SU-DHL-6 (cell line): ENCODE results near the gene EGLN1.
A peak's percentile ranks its signal among the peaks of the same experiment; 100 is the strongest.

ENCODE experiments used
- H2AFZ ChIP-seq: fragments of 200-600 bp; sonication (generic); 2 replicates; pipeline ENCODE4 v1.6.1; 2014; ENCODE audit warnings: low read depth, mild to moderate bottlenecking, moderate library complexity, mixed read lengths, antibody characterized with exemption, low read length; ENCODE audit not compliant: severe bottlenecking
- H3F3A ChIP-seq: fragments of 200-600 bp; shearing (Covaris generic); 2 replicates; pipeline ENCODE4 v1.6.0; 2016; ENCODE audit warnings: antibody characterized with exemption, mild to moderate bottlenecking; ENCODE audit not compliant: insufficient read depth
- H3K27ac ChIP-seq: fragments of 200-600 bp; sonication (generic); 2 replicates; pipeline ENCODE4 v1.5.1; 2016; ENCODE audit warnings: low read depth, mild to moderate bottlenecking, low read length, moderate library complexity, mixed read lengths
- H3K27me3 ChIP-seq: fragments of 200-600 bp; sonication (generic), shearing (Covaris generic); 2 replicates; pipeline ENCODE4 v1.6.0; 2014; ENCODE audit warnings: mild to moderate bottlenecking, low read length
- H3K36me3 ChIP-seq: fragments of 200-600 bp; sonication (generic); 2 replicates; pipeline ENCODE4 v1.6.1; 2014; ENCODE audit warnings: mild to moderate bottlenecking, low read length, mixed read lengths
- H3K4me2 ChIP-seq: fragments of 300-600, 200-600 bp; shearing (Covaris generic), sonication (generic); 2 replicates; pipeline ENCODE4 v1.6.0; 2014; ENCODE audit warnings: low read length, low read depth, mild to moderate bottlenecking; ENCODE audit not compliant: poor library complexity, severe bottlenecking
- H3K4me3 ChIP-seq: fragments of 200-600 bp; sonication (generic); 2 replicates; pipeline ENCODE4 v1.5.1; 2014; ENCODE audit warnings: antibody characterized with exemption, low read length, mild to moderate bottlenecking, mixed read lengths; ENCODE audit not compliant: insufficient read depth, poor library complexity, severe bottlenecking
- H3K79me2 ChIP-seq: fragments of 200-600 bp; sonication (generic); 2 replicates; pipeline ENCODE4 v1.6.1; 2014; ENCODE audit warnings: mild to moderate bottlenecking, low read length, moderate library complexity; ENCODE audit not compliant: insufficient read depth
- H3K9ac ChIP-seq: fragments of 200-600 bp; sonication (generic); 2 replicates; pipeline ENCODE4 v1.7.0; 2014; ENCODE audit warnings: mild to moderate bottlenecking, low read length
- H3K9me2 ChIP-seq: fragments of 200-600 bp; sonication (generic); replicated peaks from 2 replicates; pipeline ENCODE4 v1.6.1; 2014; ENCODE audit warnings: low read length; ENCODE audit not compliant: insufficient read depth
- H3K9me3 ChIP-seq: fragments of 200-600 bp; sonication (generic); 2 replicates; pipeline ENCODE4 v1.6.1; 2014; ENCODE audit warnings: low read length, mixed read lengths; ENCODE audit not compliant: insufficient read depth
- H4K20me1 ChIP-seq: fragments of 200-600 bp; sonication (generic); 2 replicates; pipeline ENCODE4 v1.6.1; 2014; ENCODE audit warnings: low read depth, mild to moderate bottlenecking, antibody characterized with exemption, low read length, moderate library complexity, mixed read lengths
- EZH2phosphoT487 ChIP-seq: fragments of 200-600 bp; sonication (generic), shearing (Covaris generic); conservative IDR thresholded peaks from 2 replicates; pipeline ENCODE4 v1.6.1; 2018; ENCODE audit warnings: mild to moderate bottlenecking, antibody characterized with exemption, low read length, moderate library complexity, mixed read lengths
- TF ChIP-seq, protein P1 (sequence below): fragments of 200-600 bp; sonication (generic); IDR thresholded peaks from one replicate; pipeline ENCODE4 v1.5.1; 2017; ENCODE audit warnings: antibody characterized with exemption, mild to moderate bottlenecking, low read length, moderate library complexity; ENCODE audit not compliant: insufficient read depth, poor library complexity, severe bottlenecking

EGLN1 gene

DNA sequence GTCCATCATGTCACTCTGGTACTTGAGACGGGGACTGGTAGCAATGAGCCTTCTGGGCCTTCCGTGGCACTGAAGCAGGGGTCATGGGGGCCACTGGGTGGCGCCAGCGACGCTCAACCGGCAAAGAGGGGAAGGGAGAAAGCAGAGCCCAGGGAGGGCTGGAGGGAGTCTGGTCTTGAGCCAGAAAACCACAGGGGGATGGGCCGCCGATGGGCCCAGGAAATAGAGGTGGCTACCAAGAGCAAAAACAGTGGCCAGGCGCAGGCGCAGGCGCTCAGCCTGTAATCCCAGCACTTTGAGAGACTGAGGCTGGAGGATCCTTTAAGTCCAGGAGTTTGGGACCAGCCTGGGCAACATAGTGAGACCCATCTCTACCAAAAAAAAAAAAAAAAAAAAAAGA, 106.2 kb downstream of the EGLN1 start:
- Histone ChIP-seq H3K27me3 (no peaks in the 10 kb centered on the region), H3K9me3 (no peaks in the 10 kb centered on the region), H4K20me1 (no peaks in the 10 kb centered on the region), H3K27ac (no peak overlapping the region), H3K9ac (no peak overlapping the region), H2AFZ (no peak overlapping the region), H3F3A (no peaks in the 10 kb centered on the region), H3K9me2 (no peaks in the 10 kb centered on the region), H3K79me2 (no peaks in the 10 kb centered on the region), H3K4me3 (no peak overlapping the region), H3K36me3 (no peaks in the 10 kb centered on the region), H3K4me2 (no peak overlapping the region)
- no peak for TF ChIP-seq EZH2phosphoT487
- TF ChIP-seq, protein P1, sequence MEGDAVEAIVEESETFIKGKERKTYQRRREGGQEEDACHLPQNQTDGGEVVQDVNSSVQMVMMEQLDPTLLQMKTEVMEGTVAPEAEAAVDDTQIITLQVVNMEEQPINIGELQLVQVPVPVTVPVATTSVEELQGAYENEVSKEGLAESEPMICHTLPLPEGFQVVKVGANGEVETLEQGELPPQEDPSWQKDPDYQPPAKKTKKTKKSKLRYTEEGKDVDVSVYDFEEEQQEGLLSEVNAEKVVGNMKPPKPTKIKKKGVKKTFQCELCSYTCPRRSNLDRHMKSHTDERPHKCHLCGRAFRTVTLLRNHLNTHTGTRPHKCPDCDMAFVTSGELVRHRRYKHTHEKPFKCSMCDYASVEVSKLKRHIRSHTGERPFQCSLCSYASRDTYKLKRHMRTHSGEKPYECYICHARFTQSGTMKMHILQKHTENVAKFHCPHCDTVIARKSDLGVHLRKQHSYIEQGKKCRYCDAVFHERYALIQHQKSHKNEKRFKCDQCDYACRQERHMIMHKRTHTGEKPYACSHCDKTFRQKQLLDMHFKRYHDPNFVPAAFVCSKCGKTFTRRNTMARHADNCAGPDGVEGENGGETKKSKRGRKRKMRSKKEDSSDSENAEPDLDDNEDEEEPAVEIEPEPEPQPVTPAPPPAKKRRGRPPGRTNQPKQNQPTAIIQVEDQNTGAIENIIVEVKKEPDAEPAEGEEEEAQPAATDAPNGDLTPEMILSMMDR, result peak; percentile 76
